Measurements from ENCODE around the gene OLA1.

Gene OLA1

DNA sequence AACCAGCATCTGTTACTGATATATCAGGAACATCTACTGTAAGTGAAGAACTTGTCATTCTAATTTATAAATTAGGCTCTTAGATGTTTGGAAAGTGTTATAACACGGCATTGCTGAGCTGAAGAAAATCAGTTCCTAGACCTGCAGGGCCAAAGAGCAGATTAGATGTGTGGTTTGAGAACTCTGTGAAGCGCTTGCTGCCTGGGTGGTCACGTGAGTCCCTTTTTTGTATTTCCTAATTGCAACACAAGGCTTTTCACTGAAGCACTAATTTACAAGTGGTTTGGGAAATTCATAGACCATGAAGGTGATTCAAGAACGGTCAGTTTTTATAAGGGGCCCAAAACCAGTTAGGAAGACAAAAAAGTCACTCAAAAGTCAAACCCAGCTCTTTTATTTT, 176.3 kb downstream of the OLA1 start:
- no peaks in the 10 kb centered on the region for H3K9me3 ChIP-seq (replicated peaks; ENCODE audit: insufficient read depth, low read length)
- H3K27ac ChIP-seq (ENCODE audit: low read length), result no peak overlapping the region
- no peaks in the 10 kb centered on the region for H3K27me3 ChIP-seq (replicated peaks; ENCODE audit: insufficient read depth, low read length)
- H3K4me1 ChIP-seq (ENCODE audit: low read length), result no peaks in the 10 kb centered on the region
- no peak overlapping the region for H2AFZ ChIP-seq (ENCODE audit: low read length)
- H3K4me2 ChIP-seq (ENCODE audit: low read depth, low read length), result no peak overlapping the region
- no peaks in the 10 kb centered on the region for H3K9me2 ChIP-seq (replicated peaks; ENCODE audit: insufficient read depth, low read length)
- no peaks in the 10 kb centered on the region for H3F3A ChIP-seq (ENCODE audit: insufficient read depth, low read length)
- no peaks in the 10 kb centered on the region for H3K36me3 ChIP-seq (replicated peaks; ENCODE audit: insufficient read depth, low read length)
- no peak for DNase-seq
- TF ChIP-seq EZH2phosphoT487 (IDR thresholded peaks at IDR 0.05; ENCODE audit: low read length) (no peak), EZH2 (optimal IDR thresholded peaks at IDR 0.05; ENCODE audit: low read depth, low read length) (no peak)
- TF ChIP-seq, protein P1, sequence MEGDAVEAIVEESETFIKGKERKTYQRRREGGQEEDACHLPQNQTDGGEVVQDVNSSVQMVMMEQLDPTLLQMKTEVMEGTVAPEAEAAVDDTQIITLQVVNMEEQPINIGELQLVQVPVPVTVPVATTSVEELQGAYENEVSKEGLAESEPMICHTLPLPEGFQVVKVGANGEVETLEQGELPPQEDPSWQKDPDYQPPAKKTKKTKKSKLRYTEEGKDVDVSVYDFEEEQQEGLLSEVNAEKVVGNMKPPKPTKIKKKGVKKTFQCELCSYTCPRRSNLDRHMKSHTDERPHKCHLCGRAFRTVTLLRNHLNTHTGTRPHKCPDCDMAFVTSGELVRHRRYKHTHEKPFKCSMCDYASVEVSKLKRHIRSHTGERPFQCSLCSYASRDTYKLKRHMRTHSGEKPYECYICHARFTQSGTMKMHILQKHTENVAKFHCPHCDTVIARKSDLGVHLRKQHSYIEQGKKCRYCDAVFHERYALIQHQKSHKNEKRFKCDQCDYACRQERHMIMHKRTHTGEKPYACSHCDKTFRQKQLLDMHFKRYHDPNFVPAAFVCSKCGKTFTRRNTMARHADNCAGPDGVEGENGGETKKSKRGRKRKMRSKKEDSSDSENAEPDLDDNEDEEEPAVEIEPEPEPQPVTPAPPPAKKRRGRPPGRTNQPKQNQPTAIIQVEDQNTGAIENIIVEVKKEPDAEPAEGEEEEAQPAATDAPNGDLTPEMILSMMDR (IDR thresholded peaks at IDR 0.05; ENCODE audit: low read length), result no peak
- no peak overlapping the region for H3K4me3 ChIP-seq (ENCODE audit: low read length)
- H3K79me2 ChIP-seq (ENCODE audit: low read length), result no peaks in the 10 kb centered on the region
- H3K9ac ChIP-seq (ENCODE audit: low read length), result no peak overlapping the region
- H4K20me1 ChIP-seq (ENCODE audit: insufficient read depth, low read length), result no peaks in the 10 kb centered on the region

DNA sequence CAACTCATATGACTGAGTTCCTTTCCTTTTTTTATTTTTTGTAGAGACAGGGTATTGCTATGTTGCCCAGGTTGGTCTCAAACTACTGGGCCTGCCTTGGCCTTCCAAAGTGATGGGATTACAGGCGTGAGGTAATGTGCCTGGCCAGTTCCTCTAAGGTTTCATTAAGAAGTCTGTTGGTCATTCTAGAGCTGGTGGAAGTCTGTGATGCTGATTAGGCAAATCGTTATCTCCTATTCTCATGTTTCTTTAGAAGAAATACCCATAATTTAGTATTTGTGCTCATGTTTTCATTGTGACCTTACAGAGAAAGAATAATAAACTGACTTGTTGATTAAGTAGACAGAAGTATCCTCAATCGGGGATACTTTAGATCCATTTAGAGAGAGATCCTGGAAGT, 177.0 kb downstream of the OLA1 start:
- no peaks in the 10 kb centered on the region for H3K9me3 ChIP-seq (replicated peaks; ENCODE audit: insufficient read depth, low read length)
- H2AFZ ChIP-seq (ENCODE audit: low read length), result no peak overlapping the region
- no peak for DNase-seq
- TF ChIP-seq EZH2phosphoT487 (IDR thresholded peaks at IDR 0.05; ENCODE audit: low read length) (no peak), EZH2 (optimal IDR thresholded peaks at IDR 0.05; ENCODE audit: low read depth, low read length) (no peak)
- TF ChIP-seq, protein P1 (IDR thresholded peaks at IDR 0.05; ENCODE audit: low read length), result no peak
- no peaks in the 10 kb centered on the region for H3K4me1 ChIP-seq (ENCODE audit: low read length)
- no peak overlapping the region for H3K4me3 ChIP-seq (ENCODE audit: low read length)
- no peaks in the 10 kb centered on the region for H3K79me2 ChIP-seq (ENCODE audit: low read length)
- H3K27ac ChIP-seq (ENCODE audit: low read length), result no peak overlapping the region
- no peaks in the 10 kb centered on the region for H4K20me1 ChIP-seq (ENCODE audit: insufficient read depth, low read length)
- H3K36me3 ChIP-seq (replicated peaks; ENCODE audit: insufficient read depth, low read length), result no peaks in the 10 kb centered on the region
- H3K9ac ChIP-seq (ENCODE audit: low read length), result no peak overlapping the region
- no peaks in the 10 kb centered on the region for H3F3A ChIP-seq (ENCODE audit: insufficient read depth, low read length)
- H3K27me3 ChIP-seq (replicated peaks; ENCODE audit: insufficient read depth, low read length), result no peaks in the 10 kb centered on the region
- no peak overlapping the region for H3K4me2 ChIP-seq (ENCODE audit: low read depth, low read length)
- no peaks in the 10 kb centered on the region for H3K9me2 ChIP-seq (replicated peaks; ENCODE audit: insufficient read depth, low read length)

DNA sequence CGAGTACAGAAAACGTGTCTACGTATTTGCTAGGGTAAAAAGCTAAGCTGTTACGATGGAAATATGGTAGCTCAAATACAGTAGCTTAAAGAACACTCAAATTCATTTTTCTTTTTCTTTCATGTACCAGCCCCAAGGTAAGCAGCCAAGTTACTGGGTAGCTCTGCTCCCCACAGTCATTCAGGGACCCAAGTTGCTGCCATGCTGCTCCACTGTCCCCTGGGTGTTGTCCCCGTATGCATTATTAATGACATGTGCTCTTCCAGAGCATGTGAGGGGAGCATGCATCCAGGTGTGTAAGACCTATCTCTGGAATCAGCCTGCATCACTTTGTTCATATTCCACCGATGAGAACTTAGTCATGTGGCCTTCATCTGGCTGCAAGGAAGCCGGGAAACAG, 178.1 kb downstream of the OLA1 start:
- no peak overlapping the region for H3K4me3 ChIP-seq (ENCODE audit: low read length)

More for the DNA sequence above, 178.1 kb downstream of the OLA1 start:
- H3K9ac ChIP-seq (ENCODE audit: low read length), result no peak overlapping the region
- no peak for TF ChIP-seq EZH2 (optimal IDR thresholded peaks at IDR 0.05; ENCODE audit: low read depth, low read length)
- TF ChIP-seq, protein P1 (IDR thresholded peaks at IDR 0.05; ENCODE audit: low read length), result no peak
- TF ChIP-seq EZH2phosphoT487 (IDR thresholded peaks at IDR 0.05; ENCODE audit: low read length), result no peak
- no peaks in the 10 kb centered on the region for H3K4me1 ChIP-seq (ENCODE audit: low read length)
- no peaks in the 10 kb centered on the region for H3K79me2 ChIP-seq (ENCODE audit: low read length)
- no peak overlapping the region for H3K4me2 ChIP-seq (ENCODE audit: low read depth, low read length)
- no peaks in the 10 kb centered on the region for H3K27me3 ChIP-seq (replicated peaks; ENCODE audit: insufficient read depth, low read length)
- no peak overlapping the region for H3K27ac ChIP-seq (ENCODE audit: low read length)
- no peak for DNase-seq
- H2AFZ ChIP-seq (ENCODE audit: low read length), result no peak overlapping the region
- no peaks in the 10 kb centered on the region for H4K20me1 ChIP-seq (ENCODE audit: insufficient read depth, low read length)
- H3F3A ChIP-seq (ENCODE audit: insufficient read depth, low read length), result no peaks in the 10 kb centered on the region
- no peaks in the 10 kb centered on the region for H3K36me3 ChIP-seq (replicated peaks; ENCODE audit: insufficient read depth, low read length)
- no peaks in the 10 kb centered on the region for H3K9me2 ChIP-seq (replicated peaks; ENCODE audit: insufficient read depth, low read length)
- no peaks in the 10 kb centered on the region for H3K9me3 ChIP-seq (replicated peaks; ENCODE audit: insufficient read depth, low read length)
